Activated naive CD4-positive, alpha-beta T cell treated with anti-CD3 and anti-CD28 coated beads, Interleukin-2, amount 50 U/mL, for 24 hours (primary cell): Measurements from ENCODE around the gene CNTNAP2.

Source experiments
- H3K27ac Mint-ChIP-seq: one replicate; pipeline ENCODE4 v1.8.0; 2021; ENCODE audit warnings: mild to moderate bottlenecking, mixed read lengths
- H3K27me3 Mint-ChIP-seq: one replicate; pipeline ENCODE4 v1.8.0; 2021; ENCODE audit warnings: mixed read lengths
- H3K36me3 Mint-ChIP-seq: one replicate; pipeline ENCODE4 v1.8.0; 2021; ENCODE audit warnings: mixed read lengths
- H3K4me1 Mint-ChIP-seq: one replicate; pipeline ENCODE4 v1.8.0; 2021; ENCODE audit warnings: mixed read lengths
- H3K4me3 Mint-ChIP-seq: one replicate; pipeline ENCODE4 v1.8.0; 2021; ENCODE audit warnings: mild to moderate bottlenecking, mixed read lengths
- H3K9me3 Mint-ChIP-seq: one replicate; pipeline ENCODE4 v1.8.0; 2021; ENCODE audit warnings: mixed read lengths

The CNTNAP2 gene

DNA sequence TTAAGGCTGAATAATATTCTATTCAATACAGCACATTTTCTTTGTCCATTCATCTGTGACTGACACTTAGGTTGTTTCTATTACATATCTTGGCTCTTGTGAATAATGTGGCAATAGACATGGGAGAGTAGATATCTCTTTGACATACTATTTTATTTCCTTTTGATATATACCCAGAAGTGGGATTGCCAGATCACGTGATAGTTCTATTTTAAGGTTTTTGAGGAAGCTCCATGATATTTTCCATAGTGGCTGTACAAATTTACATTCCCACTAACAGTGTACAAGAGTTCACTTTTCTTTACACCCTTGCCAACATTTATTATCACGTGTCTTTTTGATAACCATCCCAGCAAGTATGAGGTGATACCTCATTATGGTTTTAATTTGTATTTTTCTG is 1114.7 kb downstream of the CNTNAP2 start:
- no peaks in the 10 kb centered on the region for H3K27me3 Mint-ChIP-seq
- H3K27ac Mint-ChIP-seq, result no peak overlapping the region
- no peak overlapping the region for H3K4me3 Mint-ChIP-seq
- no peaks in the 10 kb centered on the region for H3K4me1 Mint-ChIP-seq
- peaks cover 25% of the 10 kb centered on the region for H3K9me3 Mint-ChIP-seq
- H3K36me3 Mint-ChIP-seq, result no peaks in the 10 kb centered on the region

DNA sequence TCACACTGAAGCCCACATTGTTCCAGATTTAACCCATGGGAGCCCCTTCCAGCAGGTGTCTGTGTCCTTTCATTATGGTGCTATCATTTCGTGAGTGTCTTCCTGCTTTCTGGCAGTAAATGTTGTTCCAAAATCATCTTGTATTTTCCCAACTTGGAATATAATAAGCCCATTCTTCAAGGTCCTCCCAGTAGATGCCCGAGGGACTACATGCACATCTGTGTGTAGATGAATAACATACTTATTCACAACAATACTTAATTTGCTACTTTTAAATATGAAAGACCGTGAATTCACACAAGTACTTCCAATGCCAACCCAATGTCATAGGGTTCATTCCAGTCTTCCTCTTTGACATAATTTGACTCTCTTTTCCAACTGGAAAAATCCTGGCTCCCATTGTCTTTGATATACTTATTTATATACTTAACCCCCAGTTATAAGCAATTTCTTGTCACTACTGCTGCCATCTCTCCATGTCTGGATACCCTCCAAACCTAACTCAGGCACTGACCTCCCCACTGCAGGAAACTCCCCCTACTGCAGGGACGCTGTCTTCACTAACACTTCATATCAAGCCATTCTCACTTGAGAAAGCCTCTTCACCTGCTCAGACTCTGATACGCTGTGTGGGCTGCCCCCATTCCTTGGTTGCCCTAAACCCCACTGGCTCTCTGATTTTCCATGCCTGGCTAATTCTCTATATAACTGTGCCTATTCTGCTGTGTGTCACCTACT is 1119.2 kb downstream of the CNTNAP2 start:
- H3K9me3 Mint-ChIP-seq, result peaks cover 17% of the 10 kb centered on the region
- H3K4me3 Mint-ChIP-seq, result no peak overlapping the region
- H3K36me3 Mint-ChIP-seq, result no peaks in the 10 kb centered on the region
- H3K27ac Mint-ChIP-seq, result no peak overlapping the region
- H3K4me1 Mint-ChIP-seq, result no peaks in the 10 kb centered on the region
- H3K27me3 Mint-ChIP-seq, result no peaks in the 10 kb centered on the region

DNA sequence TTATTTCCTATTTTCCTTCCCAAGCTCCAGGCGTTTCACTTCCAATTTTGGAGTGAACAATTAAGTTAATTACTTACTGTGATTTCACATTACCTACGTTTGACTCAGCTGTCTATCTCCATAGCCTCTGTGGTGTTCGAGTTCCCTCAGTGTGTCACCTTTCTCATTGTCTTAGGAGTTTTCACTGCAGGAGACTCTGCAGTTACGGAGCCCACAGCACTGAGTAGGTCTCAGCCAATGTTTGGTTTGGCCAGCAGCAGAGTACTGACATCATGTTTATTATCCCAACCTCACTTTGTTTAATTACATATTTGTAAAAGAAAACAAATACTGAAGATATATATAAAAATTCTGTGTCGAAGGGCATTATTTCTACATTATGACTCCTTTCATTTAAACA is 1123.9 kb downstream of the CNTNAP2 start:
- peaks cover 15% of the 10 kb centered on the region for H3K9me3 Mint-ChIP-seq
- H3K27ac Mint-ChIP-seq, result no peak overlapping the region
- H3K4me1 Mint-ChIP-seq, result no peaks in the 10 kb centered on the region
- no peaks in the 10 kb centered on the region for H3K27me3 Mint-ChIP-seq
- no peak overlapping the region for H3K4me3 Mint-ChIP-seq
- no peaks in the 10 kb centered on the region for H3K36me3 Mint-ChIP-seq

DNA sequence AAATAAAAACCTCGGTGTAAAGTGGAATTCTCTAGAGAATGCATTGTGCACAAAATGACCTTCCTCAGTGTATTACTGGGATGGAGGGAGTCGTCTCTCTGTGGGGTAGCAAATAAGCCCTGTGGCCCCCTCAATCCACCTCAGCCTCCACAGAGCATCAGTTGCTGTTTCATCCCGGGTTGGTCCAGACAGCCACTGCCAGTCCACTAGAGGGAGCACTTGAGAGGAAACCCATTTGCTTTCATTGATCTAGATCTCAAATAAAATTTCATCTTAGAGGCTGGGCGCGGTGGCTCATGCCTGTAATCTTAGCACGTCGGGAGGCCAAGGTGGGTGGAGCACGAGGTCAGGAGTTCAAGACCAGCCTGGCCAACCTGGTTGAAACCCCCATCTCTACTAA is 1128.7 kb downstream of the CNTNAP2 start:
- H3K4me3 Mint-ChIP-seq, result no peak overlapping the region
- peaks cover 7% of the 10 kb centered on the region for H3K9me3 Mint-ChIP-seq
- H3K27me3 Mint-ChIP-seq, result no peaks in the 10 kb centered on the region
- H3K4me1 Mint-ChIP-seq, result no peaks in the 10 kb centered on the region
- H3K27ac Mint-ChIP-seq, result no peak overlapping the region
- H3K36me3 Mint-ChIP-seq, result no peaks in the 10 kb centered on the region

DNA sequence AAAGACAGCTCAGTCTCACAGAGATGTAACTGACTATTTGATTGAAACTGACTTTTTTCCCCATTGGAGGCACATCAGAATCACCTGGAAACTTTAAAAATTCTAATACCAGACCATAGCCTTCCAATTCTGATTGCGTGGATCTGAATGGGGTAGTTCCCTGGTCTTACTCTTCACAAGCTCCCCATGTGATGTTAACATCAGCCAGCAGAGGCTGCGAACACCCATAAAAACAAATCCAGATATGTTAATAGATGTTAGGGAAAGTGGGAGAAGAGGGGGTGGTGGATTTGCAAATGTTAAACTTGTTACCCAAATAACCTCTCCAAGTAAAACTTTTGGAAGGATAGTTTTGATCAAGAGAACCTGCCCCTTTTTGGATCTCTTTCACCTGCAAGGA is 1133.4 kb downstream of the CNTNAP2 start:
- Mint-ChIP-seq H3K9me3 (no peaks in the 10 kb centered on the region), H3K36me3 (no peaks in the 10 kb centered on the region), H3K4me3 (no peak overlapping the region), H3K27me3 (no peaks in the 10 kb centered on the region), H3K4me1 (no peaks in the 10 kb centered on the region), H3K27ac (no peak overlapping the region)

DNA sequence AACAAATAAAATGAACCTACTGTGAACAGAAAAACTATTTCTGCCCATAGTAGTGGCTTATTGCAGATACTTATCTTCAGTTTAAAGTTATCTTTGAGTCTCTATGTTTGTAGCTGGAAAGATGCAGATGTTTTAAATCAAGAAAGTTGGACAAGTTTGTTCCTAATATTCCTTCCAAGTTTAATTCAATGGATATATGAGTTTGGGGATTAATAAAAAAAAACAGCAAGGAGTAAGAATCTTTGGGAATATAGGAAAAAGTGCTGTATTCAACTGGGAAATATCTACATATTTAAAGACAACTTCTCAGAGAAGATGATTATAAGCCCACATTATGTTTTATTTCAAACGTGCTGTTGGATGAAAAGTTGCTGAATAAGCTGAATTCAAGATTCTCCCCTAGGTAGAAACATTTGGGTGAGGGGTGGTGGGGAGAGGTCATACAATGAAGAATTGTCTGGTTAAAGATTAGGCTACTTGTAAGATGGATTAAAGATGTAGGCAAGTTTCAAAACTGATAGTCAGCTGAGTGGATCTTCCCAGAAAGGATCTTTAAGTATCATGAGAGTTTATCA is 1135.2 kb downstream of the CNTNAP2 start:
- Mint-ChIP-seq H3K4me1 (no peaks in the 10 kb centered on the region), H3K4me3 (no peak overlapping the region), H3K36me3 (no peaks in the 10 kb centered on the region), H3K9me3 (no peaks in the 10 kb centered on the region), H3K27me3 (no peaks in the 10 kb centered on the region), H3K27ac (no peak overlapping the region)

DNA sequence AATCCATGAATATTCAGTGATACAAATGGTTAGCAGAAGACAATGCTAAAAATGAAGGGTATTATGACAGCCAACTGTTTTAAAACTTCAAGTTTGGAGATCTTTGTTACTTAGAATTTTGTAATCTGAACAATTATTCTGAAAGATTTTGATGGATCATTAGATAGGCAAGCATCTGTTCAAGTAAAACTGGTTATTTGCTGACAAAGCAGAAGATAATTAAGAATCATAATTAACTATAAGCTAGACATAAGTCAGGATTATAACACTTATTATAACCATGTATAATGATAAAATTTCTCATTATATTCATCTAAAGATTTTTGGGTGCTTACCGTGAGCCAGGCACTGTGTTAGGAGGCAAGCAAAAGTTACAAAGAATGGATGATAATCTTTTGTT is 1145.1 kb downstream of the CNTNAP2 start:
- no peaks in the 10 kb centered on the region for H3K4me1 Mint-ChIP-seq
- H3K27me3 Mint-ChIP-seq, result no peaks in the 10 kb centered on the region
- H3K27ac Mint-ChIP-seq, result no peak overlapping the region
- peaks cover 7% of the 10 kb centered on the region for H3K9me3 Mint-ChIP-seq
- no peak overlapping the region for H3K4me3 Mint-ChIP-seq
- no peaks in the 10 kb centered on the region for H3K36me3 Mint-ChIP-seq

DNA sequence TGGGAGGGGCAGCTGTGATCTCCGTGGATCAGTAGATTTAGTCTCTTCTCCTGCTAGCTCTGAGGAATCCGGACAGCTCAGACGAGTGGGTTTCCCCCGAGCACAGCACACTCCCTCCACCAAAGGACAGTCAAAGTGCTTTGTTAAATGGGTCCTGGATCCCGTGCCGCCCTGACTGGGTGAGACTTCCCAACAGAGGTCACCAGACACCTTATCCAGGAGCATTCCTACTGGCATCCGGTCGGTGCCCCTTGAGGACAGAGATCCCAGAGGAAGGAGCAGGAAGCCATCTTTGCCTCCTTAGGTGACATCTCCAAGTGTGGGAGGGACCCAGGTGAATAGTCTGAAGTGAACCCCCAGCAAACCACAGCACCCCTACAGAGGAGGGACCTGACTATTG is 1148.9 kb downstream of the CNTNAP2 start:
- Mint-ChIP-seq H3K27me3 (no peaks in the 10 kb centered on the region), H3K36me3 (no peaks in the 10 kb centered on the region), H3K4me1 (no peaks in the 10 kb centered on the region), H3K9me3 (peaks cover 7% of the 10 kb centered on the region), H3K4me3 (no peak overlapping the region), H3K27ac (no peak overlapping the region)

DNA sequence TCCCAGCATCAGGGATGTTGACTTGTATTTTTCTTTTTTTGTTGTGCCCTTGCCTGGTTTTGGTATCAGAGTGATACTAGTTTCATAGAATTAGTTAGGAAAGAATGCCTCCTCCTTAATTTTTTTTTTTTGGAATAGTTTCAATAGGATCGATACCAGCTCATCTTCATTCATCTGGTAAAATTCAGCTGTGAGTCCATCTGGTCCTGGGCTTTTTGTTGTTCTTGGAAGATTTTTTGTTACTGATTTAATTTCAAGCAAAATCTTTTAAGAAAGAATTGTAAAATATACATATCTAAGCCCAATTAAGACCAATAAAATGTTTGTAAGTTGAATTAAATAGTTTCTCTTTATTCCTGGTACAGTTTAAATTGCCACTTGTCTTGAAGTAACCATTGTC is 1159.5 kb downstream of the CNTNAP2 start:
- H3K27ac Mint-ChIP-seq, result no peak overlapping the region
- no peak overlapping the region for H3K4me3 Mint-ChIP-seq
- no peaks in the 10 kb centered on the region for H3K36me3 Mint-ChIP-seq
- H3K27me3 Mint-ChIP-seq, result no peaks in the 10 kb centered on the region
- H3K4me1 Mint-ChIP-seq, result no peaks in the 10 kb centered on the region
- H3K9me3 Mint-ChIP-seq, result peaks cover 5% of the 10 kb centered on the region

DNA sequence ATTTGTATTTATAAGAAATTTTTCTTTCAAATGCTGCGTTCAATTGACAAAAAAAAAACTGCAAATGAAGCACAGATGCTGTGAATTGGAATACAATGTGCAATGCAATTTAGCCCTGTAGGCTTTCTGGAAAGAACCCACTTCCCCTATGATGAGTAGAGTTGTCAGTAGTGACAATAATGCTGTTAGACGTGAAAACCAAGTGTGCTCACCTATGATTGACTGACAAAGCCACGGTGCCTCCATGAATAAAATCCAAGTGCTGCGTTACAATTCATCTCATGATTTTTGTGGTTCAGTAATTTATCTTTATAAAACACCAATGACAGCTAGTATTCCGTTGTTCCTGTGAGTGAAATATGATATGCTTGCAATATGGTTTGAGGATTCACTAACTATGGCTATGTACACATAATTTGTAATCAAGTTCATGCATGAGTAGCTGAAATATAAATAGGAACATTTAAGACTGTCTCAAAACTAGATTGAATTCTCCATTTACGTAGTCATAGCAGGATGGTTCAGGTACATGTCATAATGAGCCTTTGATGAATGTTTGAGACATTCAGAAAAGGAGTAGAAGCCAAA is 1160.3 kb downstream of the CNTNAP2 start:
- no peak overlapping the region for H3K27ac Mint-ChIP-seq
- H3K27me3 Mint-ChIP-seq, result no peaks in the 10 kb centered on the region
- no peaks in the 10 kb centered on the region for H3K4me1 Mint-ChIP-seq
- no peak overlapping the region for H3K4me3 Mint-ChIP-seq
- H3K9me3 Mint-ChIP-seq, result peaks cover 5% of the 10 kb centered on the region
- no peaks in the 10 kb centered on the region for H3K36me3 Mint-ChIP-seq

DNA sequence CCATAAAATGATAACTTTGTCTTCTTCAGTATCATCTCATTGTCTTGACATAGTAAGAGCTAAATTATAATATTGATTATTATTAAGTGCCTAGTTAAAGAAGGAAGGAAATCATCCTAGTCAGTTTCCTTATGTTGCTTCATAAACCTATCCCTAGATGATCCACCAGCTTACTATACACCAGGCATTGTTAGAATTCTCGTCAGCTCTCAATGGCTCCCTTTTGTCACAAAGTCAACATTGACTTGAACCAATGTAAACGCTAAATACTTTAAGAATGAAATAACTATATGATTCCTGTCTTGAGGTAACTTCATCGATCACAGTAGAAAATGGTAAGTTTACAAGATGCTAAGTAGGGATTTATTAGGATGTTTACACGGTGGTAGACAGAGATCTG is 1162.9 kb downstream of the CNTNAP2 start:
- Mint-ChIP-seq H3K27ac (no peak overlapping the region), H3K4me3 (no peak overlapping the region), H3K27me3 (no peaks in the 10 kb centered on the region), H3K4me1 (no peaks in the 10 kb centered on the region), H3K36me3 (no peaks in the 10 kb centered on the region), H3K9me3 (peaks cover under 1% of the 10 kb centered on the region)

DNA sequence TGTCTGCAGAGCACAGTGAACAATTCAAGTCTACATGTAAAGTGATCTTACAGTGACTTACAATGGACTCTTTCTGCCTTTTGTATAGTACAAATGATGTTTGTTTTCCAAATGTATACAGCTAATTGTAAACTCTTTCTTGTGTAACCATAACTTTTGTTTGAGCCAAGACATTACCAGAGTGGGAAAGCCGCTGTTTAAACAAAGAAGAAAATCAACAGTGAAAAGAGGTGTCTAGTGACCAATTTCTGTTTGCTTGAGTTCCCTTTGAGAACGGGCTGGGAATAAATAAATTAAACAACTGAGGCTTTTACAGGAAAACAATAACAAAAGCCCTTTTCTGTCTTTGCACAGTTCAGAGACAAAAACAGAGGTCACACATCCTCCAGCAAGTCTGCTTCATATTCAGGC is 1163.4 kb downstream of the CNTNAP2 start:
- Mint-ChIP-seq H3K27me3 (no peaks in the 10 kb centered on the region), H3K36me3 (no peaks in the 10 kb centered on the region), H3K4me3 (no peak overlapping the region), H3K9me3 (peaks cover 4% of the 10 kb centered on the region), H3K27ac (no peak overlapping the region), H3K4me1 (no peaks in the 10 kb centered on the region)

DNA sequence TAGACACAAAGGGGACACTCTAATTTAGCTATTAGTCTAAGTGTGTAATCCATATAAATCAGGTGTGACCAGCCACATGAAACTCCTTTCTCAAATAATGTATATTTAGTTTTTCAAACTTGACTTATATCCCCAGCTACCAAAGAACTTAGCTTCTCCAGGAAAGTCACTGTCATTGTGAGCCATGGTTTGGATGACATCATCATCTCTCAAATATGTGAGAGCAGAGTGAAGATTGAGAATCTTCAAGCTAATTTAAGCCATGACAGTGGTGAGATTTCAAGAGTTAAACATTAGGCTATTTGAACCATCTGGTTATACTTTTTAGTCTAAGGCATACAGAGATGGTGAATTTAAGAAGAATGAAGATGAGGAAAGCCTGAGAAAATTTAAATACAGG is 1165.6 kb downstream of the CNTNAP2 start:
- Mint-ChIP-seq H3K9me3 (peaks cover 4% of the 10 kb centered on the region), H3K4me3 (no peak overlapping the region), H3K4me1 (no peaks in the 10 kb centered on the region), H3K36me3 (no peaks in the 10 kb centered on the region), H3K27ac (no peak overlapping the region), H3K27me3 (no peaks in the 10 kb centered on the region)

DNA sequence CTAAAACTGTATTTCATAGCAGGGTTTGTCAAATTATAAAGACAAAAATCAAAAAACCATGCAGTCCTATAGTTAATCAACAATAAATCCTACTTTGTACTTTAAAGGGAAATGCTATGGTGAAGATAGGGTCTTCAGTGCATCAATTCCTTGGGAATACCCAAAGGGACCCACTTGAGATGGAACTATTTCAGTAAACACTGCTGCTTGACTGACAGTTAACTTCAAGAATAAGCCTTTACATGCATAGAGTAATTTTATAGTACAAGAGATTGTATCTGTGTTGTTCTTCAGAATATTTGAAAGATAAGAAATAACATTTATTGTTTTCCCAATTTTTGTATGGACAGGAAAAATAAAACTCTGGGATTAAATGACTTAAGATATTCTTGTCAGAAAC is 1179.6 kb downstream of the CNTNAP2 start:
- Mint-ChIP-seq H3K9me3 (no peaks in the 10 kb centered on the region), H3K4me3 (no peak overlapping the region), H3K27ac (no peak overlapping the region)

DNA sequence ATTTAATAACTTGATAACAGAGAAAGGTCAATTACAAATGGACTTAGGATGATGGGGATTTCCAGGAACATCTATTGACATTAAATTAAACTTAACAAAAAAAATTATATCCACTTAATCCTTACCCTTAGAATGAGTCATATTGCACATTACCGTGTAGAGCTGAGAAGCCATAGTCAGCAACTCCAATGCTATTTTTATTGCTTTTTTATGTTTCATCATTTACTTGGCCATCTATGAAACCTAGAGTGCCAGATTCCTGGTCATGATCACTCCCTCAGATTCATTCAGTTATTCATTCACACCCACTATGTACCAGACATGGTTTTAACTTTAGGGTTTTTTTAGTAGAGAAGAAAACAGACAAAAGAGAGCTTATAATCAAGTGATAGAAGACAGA is 1180.4 kb downstream of the CNTNAP2 start:
- Mint-ChIP-seq H3K4me1 (no peaks in the 10 kb centered on the region), H3K27me3 (no peaks in the 10 kb centered on the region), H3K27ac (no peak overlapping the region), H3K9me3 (no peaks in the 10 kb centered on the region), H3K4me3 (no peak overlapping the region), H3K36me3 (no peaks in the 10 kb centered on the region)

More for the DNA sequence above, 1179.6 kb downstream of the CNTNAP2 start:
- no peaks in the 10 kb centered on the region for H3K4me1 Mint-ChIP-seq
- H3K27me3 Mint-ChIP-seq, result no peaks in the 10 kb centered on the region
- no peaks in the 10 kb centered on the region for H3K36me3 Mint-ChIP-seq

DNA sequence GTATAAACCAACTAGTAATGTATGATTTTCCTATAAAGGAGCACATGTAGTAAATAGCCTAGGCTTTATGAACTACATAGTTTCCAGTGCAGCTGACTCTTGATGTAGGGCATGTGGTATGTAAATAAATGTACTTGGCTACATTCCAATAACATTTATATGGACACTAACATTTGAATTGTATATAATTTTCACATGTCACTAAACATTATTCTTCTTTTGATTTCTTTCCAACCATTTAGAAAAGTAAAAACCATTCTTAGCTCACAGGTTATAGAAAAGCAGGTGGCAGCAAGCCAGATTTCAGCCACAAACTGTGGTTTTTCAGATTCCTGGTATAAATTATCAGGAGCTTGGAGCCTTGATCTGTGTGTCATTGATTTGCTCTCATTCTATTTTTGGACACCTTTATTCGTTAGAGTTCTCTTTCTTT is 1182.0 kb downstream of the CNTNAP2 start:
- H3K4me1 Mint-ChIP-seq, result no peaks in the 10 kb centered on the region
- H3K9me3 Mint-ChIP-seq, result no peaks in the 10 kb centered on the region
- H3K27me3 Mint-ChIP-seq, result no peaks in the 10 kb centered on the region
- no peak overlapping the region for H3K4me3 Mint-ChIP-seq
- no peaks in the 10 kb centered on the region for H3K36me3 Mint-ChIP-seq
- no peak overlapping the region for H3K27ac Mint-ChIP-seq
